ENCODE data around the gene ZFAND5.

Gene ZFAND5, protein sequence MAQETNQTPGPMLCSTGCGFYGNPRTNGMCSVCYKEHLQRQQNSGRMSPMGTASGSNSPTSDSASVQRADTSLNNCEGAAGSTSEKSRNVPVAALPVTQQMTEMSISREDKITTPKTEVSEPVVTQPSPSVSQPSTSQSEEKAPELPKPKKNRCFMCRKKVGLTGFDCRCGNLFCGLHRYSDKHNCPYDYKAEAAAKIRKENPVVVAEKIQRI

DNA sequence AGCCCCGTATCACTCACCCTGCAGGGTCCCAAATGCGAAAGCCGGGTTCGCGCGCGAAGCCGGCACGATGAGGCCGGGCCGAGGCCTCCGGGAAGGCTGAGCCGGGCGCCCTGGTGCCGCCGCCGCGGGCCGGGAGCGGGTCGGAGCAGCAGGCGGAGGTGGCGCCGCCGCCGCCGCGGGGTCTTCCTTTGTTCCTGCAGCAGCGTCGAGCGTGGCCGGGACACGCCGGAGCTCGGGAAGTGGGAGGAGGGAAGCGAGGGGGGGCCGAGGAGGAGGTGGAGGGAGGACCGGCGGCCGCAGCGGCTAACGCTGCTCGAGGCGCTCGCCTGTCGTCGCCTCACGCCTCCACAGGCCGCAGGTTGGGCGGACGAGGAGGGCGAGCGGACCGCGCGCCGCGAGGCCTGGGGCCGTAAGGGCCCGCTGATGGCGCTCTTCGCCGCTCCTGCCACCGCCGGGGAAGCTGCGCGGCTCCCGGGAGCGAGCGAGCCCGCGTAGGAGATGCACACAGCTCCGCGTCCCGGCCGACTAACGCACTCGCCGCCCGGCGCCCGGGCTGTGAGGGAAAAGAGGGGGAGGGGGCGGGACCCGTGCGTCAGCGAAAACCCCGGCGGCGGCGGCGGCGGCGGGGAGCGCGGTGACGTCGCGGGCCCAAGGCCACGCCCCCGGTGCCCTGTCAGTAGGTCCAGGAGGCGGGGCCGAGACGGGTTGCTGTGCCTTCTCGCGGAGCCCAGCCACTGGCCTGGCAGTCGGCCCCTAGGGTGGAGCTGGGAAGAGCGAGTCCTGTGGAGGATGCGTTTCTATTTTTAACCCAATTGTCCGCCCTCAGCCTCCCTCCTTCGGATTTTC is at the start of gene ZFAND5:
Gene ZFAND5 (minus strand): TSS at position 530 of the 846 bp plus-strand sequence. CDS start 4,430 bp downstream, outside the sequence.
- in situ Hi-C loops (cut with HindIII; ENCODE audit: low pct_ligation_motif_present, low pct_unique_long_range_greater_than_20kb, low sequenced_read_pairs) = no loop called here

DNA sequence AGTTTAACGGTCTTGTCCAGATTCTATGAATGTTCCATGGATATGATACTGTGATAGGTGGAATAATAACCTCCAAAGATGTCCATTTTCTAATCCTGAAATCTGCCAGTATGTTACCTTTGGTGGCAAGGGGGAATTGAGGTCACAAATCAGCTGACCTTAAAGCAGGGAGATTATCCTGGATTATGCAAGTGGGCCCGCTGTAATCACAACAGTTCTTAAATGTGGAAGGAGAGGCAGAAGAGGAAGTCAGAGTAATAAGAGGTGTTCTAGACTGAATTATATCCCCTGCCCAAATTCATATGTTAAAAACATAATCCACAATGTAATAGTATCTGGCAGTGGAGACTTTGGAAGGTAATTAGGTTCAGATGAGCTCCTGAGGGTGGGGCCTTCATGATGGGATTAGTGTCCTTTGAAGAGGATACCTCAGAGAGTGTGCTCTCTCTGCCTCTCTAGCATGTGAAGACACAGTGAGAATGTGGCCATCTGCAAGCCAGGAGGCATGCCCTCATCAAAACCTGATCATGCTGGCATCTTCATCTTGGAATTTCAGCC is 47.6 kb upstream of the ZFAND5 start:
- in situ Hi-C loops (cut with HindIII; ENCODE audit: low pct_ligation_motif_present, low pct_unique_long_range_greater_than_20kb, low sequenced_read_pairs) = no loop called here
- DNase-seq = no peak

More for the DNA sequence above, at the start of gene ZFAND5:
- peak; percentile 96 for DNase-seq

DNA sequence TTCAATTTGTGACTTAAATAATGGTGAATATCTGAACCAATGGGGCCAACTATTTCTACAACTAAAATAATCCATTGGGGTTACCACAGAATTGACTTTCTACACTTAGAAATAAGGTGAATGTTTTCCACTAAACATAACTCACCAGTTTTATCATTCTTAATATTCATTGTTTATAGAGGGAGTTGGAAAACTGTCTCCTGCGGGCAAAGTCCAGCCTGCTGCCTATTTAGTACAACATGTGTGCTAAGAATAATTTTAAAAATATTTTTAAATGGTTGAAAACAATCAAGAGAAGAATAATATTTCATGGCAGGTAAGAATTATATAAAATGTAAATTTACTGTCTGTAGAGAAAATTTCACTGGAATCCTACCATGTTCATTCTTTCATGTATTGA is 45.2 kb upstream of the ZFAND5 start:
- in situ Hi-C loops (cut with HindIII; ENCODE audit: low pct_ligation_motif_present, low pct_unique_long_range_greater_than_20kb, low sequenced_read_pairs) = no loop called here
- no peak for DNase-seq

DNA sequence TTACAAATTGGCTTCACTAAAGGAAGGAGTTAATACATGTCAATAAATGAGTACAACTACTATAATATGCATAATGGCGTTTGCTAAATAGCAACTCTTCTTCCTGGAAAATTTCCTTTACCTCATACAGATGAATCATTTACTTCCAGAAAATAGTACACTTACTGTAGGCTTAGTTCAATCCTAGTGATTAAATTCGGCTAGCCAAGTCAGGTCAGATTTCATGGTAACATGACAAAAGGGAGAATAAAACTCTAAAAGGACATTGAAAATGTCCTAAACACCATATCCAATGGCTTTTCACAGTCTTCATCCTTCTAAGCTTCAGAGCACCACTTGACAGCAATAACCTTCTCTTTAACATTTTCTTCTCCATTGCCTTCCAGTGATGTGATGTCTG is 42.1 kb upstream of the ZFAND5 start:
- no peak for DNase-seq
- in situ Hi-C loops (cut with HindIII; ENCODE audit: low pct_ligation_motif_present, low pct_unique_long_range_greater_than_20kb, low sequenced_read_pairs) = no loop called here

DNA sequence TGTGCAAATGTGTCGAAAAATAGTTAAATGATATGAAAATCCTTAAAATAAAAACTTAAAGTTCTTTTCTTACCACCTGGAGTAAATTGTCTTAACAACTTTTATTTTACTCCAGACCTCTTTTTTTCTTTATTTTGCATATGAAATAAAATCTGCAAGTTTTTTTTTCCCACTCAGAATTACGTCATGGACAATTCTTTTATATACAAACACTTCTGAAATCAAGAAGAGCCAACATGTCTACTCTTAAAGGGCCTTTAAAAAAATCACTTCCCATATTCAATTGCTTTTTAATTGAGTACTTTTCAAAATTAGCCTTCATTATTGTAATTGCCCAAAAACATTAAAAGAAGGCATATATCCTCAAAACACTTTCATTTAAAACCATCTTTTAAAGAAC is 37.7 kb upstream of the ZFAND5 start:
- no peak for DNase-seq
- in situ Hi-C loops (cut with HindIII; ENCODE audit: low pct_ligation_motif_present, low pct_unique_long_range_greater_than_20kb, low sequenced_read_pairs) = no loop called here

DNA sequence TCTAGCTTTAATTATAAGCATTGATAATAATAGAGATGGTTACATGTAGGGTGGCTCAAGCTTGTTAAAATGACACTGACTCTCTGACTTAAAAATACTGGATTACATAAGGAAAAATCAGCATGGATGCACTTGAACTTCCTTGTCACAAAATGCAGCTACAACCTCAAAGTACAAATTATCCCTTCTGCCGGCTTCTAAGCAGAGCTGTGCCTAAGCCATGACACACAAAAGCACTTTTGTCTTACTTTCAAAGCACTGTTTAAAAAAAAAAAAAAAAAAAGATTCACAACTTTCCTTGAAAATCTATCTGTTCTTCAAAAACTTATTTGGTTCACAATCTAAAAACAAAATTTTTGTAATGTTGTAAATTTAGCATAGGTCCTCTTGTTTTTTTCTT is 36.4 kb upstream of the ZFAND5 start:
- in situ Hi-C loops (cut with HindIII; ENCODE audit: low pct_ligation_motif_present, low pct_unique_long_range_greater_than_20kb, low sequenced_read_pairs) = no loop called here
- DNase-seq = no peak

DNA sequence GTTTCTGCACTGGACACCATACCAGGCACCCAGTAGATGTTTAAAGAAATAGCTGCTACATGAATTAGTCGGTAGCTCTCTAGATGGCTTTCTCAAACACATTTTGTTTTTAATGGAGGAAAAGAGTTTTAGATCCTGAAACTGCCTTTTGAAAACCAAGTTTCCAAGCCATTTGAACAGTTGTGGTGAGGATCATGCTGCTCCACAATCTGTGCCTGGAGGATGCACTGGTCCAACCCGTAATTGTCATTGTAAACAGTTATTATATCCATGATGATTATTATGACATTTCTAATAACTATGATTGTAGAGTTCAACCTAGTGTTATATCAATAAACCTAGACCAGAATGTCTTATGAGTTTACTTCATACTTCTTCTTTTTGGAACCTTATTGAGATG is 35.9 kb upstream of the ZFAND5 start:
- in situ Hi-C loops (cut with HindIII; ENCODE audit: low pct_ligation_motif_present, low pct_unique_long_range_greater_than_20kb, low sequenced_read_pairs) = no loop called here
- no peak for DNase-seq

DNA sequence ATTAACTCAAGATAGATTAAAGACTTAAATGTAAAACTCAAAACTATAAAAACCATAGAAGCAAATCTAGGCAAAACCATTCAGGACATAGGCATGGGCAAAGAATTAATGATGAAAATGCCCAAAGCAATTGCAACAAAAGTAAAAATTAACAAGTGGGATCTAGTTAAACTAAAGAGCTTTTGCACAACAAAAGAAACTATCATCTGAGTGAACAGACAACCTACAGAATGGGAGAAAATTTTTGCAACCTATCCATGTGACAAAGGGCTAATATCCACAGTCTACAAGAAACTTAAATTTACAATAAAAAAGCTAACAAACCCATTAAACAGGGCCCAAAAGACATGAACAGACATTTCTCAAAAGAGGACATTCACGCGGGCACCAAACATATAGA is 34.4 kb upstream of the ZFAND5 start:
- DNase-seq = no peak
- in situ Hi-C loops (cut with HindIII; ENCODE audit: low pct_ligation_motif_present, low pct_unique_long_range_greater_than_20kb, low sequenced_read_pairs) = no loop called here

DNA sequence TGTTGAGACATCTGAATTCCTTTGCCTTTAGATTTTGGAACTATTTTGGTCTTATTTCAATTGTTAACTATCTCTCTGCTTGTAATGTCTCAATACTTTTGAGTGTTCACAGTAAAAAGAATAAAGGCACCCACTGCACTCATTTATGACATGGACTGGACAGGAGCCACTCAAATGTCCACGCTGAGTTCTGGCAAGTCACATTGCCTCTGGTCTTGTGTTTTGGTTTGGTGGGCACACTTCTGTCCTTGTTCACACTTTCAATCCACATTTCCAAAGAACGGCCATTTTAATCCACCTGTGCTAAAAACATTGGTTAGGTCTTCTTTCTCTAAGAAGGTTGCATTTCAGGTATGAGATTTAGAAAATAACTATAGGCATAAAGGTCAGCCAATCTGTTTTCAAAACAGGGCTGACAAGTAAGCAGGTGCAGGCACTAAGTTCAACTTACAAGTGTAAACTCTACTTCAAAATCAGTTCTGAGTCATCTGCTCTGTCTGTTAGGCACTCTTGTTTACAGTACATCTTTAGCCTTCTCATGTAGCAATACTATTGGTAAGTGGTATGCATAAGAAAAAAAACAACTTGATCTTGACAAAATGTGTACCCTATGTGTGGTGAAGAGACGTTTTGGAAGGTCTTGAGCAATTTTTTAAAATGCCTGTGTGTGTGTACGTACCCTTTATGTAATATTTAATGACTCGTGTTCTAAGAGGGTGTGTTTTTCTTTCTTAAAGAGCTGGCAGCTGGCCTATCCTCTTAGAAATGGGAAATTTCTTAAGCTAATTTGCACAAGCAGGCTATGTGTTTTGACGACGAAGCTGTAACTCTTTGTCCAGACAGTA is 31.5 kb upstream of the ZFAND5 start:
- DNase-seq = no peak
- in situ Hi-C loops (cut with HindIII; ENCODE audit: low pct_ligation_motif_present, low pct_unique_long_range_greater_than_20kb, low sequenced_read_pairs) = no loop called here

DNA sequence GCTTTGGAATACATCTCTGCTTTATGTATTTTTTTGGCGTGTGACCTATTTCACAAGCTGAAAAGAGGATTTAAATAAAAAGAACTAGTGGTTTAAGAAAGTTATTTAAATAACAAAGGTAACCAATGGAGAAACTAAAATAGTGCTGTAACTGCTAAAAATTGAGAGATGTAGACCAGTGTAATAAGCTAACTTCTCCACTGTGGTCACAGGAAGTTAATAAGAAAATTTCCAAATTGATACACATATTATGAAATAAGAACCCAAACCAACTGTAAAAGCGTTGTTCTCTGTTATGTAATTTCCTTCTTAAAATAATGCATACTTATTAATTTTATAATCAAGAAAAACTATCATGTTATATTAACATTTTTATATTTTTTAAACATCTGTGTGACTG is 29.1 kb upstream of the ZFAND5 start:
- in situ Hi-C loops (cut with HindIII; ENCODE audit: low pct_ligation_motif_present, low pct_unique_long_range_greater_than_20kb, low sequenced_read_pairs) = no loop called here
- DNase-seq = no peak

DNA sequence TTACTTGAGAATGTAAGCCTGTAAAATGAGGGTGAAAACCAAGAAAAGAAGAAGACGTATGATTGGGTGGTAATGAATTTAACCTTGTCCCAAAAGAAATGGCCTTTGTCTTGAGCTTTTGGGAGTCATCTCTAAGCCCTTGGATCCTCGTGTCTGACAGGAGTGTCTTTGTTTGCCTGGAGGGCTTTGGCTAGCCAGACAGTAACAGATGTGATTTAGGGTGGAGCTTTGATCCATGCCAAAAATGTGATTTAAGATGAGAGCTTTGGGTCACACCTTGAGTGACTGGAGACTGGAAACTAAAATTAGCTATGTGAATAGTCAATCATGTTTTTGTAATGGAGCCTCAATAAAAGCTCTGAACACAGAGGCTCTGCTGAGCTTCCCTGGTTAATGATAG is 25.9 kb upstream of the ZFAND5 start:
- in situ Hi-C loops (cut with HindIII; ENCODE audit: low pct_ligation_motif_present, low pct_unique_long_range_greater_than_20kb, low sequenced_read_pairs) = no loop called here
- DNase-seq = no peak

DNA sequence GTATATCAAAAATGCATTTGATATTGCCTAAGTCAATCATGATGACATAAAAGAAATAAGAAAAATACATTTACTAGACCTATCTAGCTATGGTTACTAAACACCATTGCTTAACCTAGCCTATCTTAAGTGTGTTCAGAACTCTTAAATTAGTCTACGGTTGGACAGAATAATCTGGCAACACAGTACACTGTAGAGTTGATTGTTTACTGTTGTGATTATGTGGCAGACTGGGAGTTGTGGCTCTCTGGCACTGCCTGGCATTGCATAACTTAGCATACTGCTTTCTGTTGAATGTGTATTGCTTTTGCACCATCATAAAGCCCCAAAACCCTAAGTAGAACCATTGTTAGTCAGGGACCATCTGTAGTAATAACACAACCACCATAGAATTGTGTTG is 21.2 kb upstream of the ZFAND5 start:
- in situ Hi-C loops (cut with HindIII; ENCODE audit: low pct_ligation_motif_present, low pct_unique_long_range_greater_than_20kb, low sequenced_read_pairs) = no loop called here

DNA sequence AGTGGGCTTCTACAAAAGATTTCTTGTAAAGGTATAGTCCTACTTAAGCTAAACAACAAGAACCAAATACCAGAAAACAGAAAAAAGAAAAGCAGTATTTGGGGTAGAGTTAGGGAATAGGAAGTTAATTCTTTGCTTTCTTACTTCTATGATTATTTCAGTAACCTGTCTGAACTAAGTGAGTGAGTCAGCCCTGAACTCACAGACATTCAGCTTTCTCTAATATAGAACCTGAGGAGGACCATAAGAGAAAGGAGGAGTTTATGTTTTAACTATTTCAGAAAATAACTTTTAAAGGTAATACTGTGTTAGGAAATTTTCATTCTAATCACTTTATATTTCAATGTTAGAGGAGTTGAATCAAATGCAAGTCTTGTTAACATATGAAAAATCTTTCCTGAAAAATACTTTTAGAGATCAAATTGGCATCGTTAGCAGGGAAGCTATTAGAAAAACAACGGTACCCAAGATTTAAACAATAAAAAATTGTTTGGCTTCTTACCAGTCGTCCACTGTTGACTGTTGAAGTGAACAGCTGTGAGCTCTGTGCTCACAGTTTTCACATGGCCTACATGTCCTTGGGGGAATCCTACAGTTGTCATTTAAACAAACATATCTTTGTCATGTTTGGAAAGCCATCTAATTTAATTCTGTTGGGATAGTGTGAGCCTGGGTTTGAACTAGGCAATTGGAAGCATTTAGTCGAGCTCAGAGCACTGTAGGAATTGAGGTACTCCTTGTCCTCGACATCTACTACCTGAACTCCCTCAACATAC is 19.9 kb upstream of the ZFAND5 start:
- in situ Hi-C loops (cut with HindIII; ENCODE audit: low pct_ligation_motif_present, low pct_unique_long_range_greater_than_20kb, low sequenced_read_pairs) = no loop called here
- DNase-seq = no peak

More for the DNA sequence above, 21.2 kb upstream of the ZFAND5 start:
- DNase-seq = no peak

DNA sequence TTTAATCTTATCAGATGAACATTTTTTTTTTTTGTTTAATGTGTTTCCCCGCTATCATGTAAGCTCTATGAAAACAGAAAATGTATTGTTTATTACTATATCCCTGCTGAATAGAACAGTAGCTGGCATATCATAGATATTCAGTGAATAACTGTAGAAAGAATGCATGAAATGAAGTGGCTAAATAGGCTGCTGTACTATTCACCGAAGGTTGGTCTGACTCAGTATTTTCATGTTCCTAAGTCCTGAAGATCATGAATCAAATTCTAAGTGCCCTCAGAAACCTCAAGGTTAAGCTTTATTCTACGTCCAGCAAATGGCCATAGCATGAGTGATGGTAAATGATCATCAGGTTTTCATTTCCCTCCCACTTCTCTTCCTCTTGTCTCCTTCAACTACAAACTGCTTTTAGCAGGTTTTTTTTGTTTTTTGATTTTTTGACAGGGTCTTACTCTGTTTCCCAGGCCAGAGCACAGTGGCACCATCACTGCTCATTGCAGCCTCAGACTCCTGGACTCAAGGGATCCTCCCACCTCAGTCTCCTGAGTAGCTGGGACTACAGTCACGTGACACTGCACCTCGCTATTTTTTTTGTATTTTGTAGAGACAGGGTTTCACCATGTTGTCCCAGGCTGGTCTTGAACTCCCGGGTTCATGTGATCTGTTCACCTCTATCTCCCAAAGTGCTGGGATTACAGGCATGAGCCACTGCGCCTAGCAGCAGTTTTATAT is 19.1 kb upstream of the ZFAND5 start:
- in situ Hi-C loops (cut with HindIII; ENCODE audit: low pct_ligation_motif_present, low pct_unique_long_range_greater_than_20kb, low sequenced_read_pairs) = no loop called here
- peak; percentile 44 for DNase-seq

DNA sequence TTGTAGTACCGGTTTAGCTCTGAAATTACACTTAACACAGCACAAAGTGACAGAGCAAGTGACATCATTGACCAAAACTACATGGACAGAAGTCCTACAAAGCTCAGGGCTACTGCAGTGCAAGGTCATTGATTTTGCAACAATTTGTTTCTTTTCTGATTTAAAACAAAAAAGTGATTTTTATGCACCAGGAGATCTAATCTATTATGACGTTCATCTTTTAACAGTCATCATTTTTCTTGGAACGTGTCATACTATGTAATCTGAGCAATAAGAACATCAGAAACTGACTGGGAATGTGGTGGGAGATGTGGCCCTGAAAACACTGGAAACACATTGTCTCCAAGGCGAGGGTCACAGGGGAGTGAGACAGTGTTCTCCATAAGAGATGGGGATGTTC is 17.4 kb upstream of the ZFAND5 start:
- in situ Hi-C loops (cut with HindIII; ENCODE audit: low pct_ligation_motif_present, low pct_unique_long_range_greater_than_20kb, low sequenced_read_pairs) = no loop called here
- DNase-seq = no peak

DNA sequence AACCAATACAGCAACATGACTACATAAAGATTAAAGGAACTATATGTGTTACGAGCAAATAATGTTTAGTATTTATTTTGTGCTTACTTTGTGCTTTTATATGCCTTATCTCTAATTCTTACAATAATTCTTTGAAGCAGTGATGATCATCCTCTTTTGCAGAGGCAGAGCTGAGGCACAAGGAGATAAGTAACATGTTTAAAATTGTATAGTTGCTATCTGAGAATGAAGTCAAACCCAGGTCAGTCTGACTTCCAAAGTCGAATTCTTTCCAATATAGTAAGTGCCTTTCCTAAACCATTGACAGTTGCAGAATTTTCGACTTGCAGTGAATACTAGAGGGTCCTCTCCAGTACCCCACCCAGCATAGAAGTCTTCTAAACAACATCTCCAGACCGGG is 12.0 kb upstream of the ZFAND5 start:
- in situ Hi-C loops (cut with HindIII; ENCODE audit: low pct_ligation_motif_present, low pct_unique_long_range_greater_than_20kb, low sequenced_read_pairs) = no loop called here
- DNase-seq = no peak

DNA sequence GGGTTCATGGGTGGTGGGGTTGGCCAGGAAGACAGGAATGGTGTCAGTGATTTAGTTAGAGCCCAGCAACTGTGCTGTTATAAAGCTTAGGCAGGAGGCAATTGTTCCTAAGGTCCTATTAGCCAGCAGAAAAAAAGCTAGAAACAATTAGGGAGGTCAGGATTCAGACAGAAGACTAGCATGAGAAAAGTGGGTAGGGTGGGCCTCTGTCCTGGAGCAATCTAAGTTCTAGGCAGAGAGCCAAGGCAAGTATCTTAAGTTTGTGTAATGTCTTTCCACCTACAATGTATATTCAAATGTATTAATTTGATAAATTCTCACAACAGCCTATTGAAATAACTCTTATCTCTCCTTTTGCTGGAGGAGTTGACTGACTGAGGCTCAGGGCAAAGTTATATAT is 6.1 kb upstream of the ZFAND5 start:
- in situ Hi-C loops (cut with HindIII; ENCODE audit: low pct_ligation_motif_present, low pct_unique_long_range_greater_than_20kb, low sequenced_read_pairs) = no loop called here

More for the DNA sequence above, 6.1 kb upstream of the ZFAND5 start:
- no peak for DNase-seq

Measured in ACHN (cell line).